ENCODE results near the gene DDX27. TPM values are rescaled to one million over a fixed set of nuclear protein-coding genes. Genes with fewer than 3 reads are reported as not detected.

DDX27 gene
- total RNA-seq, 1 donor from 2014 or later: 23.3 TPM

DNA sequence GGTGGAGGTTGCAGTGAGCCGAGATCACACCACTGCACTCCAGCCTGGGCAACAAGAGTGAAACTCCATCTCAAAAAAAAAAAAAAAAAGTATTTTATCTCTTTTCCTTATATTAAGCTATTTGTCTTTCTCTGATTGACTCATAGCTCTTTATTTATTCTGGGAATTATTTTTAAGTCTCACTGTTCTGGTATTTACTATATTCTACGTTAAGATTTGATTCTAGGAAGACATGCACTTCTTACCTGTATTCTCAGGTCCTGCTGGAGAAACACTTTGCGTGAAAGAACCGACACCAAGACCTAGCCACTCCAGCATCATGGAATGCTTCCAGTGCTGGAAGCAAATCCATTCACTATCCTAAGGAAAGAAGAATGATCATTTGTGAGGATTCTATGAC, 41.0 kb downstream of the DDX27 start:
- no peaks in the 10 kb centered on the region for H3K27me3 Mint-ChIP-seq (ENCODE audit: low read depth)
- TF ChIP-seq, protein P1, sequence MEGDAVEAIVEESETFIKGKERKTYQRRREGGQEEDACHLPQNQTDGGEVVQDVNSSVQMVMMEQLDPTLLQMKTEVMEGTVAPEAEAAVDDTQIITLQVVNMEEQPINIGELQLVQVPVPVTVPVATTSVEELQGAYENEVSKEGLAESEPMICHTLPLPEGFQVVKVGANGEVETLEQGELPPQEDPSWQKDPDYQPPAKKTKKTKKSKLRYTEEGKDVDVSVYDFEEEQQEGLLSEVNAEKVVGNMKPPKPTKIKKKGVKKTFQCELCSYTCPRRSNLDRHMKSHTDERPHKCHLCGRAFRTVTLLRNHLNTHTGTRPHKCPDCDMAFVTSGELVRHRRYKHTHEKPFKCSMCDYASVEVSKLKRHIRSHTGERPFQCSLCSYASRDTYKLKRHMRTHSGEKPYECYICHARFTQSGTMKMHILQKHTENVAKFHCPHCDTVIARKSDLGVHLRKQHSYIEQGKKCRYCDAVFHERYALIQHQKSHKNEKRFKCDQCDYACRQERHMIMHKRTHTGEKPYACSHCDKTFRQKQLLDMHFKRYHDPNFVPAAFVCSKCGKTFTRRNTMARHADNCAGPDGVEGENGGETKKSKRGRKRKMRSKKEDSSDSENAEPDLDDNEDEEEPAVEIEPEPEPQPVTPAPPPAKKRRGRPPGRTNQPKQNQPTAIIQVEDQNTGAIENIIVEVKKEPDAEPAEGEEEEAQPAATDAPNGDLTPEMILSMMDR (IDR thresholded peaks at IDR 0.05): no peak
- H3K9me3 Mint-ChIP-seq (ENCODE audit: low read depth): no peaks in the 10 kb centered on the region
- H3K4me3 Mint-ChIP-seq (ENCODE audit: unreplicated experiment): no peak overlapping the region
- no peak overlapping the region for H3K27ac Mint-ChIP-seq (ENCODE audit: unreplicated experiment)
- H3K36me3 Mint-ChIP-seq (ENCODE audit: low read depth): peaks cover 46% of the 10 kb centered on the region
- DNase-seq (ENCODE audit: low spot score): no peak
- peaks cover 4% of the 10 kb centered on the region for H3K4me1 Mint-ChIP-seq (ENCODE audit: low read depth)

DNA sequence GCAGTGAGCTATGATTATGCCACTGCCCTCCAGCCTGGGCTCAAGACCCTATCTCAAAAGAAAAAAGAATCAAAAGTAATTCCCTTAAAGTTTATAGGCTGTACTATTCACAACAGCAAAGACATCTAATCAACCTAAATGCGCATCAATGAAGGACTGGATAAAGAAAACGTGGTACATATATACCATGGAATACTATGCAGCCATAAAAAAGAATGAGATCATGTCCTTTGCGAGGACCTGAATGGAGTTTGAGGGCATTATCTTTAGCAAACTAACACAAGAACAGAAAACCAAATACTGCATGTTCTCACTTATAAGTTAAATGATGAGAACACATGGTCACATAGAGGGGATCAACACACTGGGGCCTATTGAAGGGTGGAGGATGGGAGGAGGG, 42.0 kb downstream of the DDX27 start:
- Mint-ChIP-seq H3K27ac (ENCODE audit: unreplicated experiment) (no peak overlapping the region), H3K36me3 (ENCODE audit: low read depth) (peaks cover 40% of the 10 kb centered on the region), H3K27me3 (ENCODE audit: low read depth) (no peaks in the 10 kb centered on the region), H3K4me1 (ENCODE audit: low read depth) (peaks cover 8% of the 10 kb centered on the region), H3K4me3 (ENCODE audit: unreplicated experiment) (no peak overlapping the region), H3K9me3 (ENCODE audit: low read depth) (no peaks in the 10 kb centered on the region)
- DNase-seq (ENCODE audit: low spot score): no peak
- TF ChIP-seq, protein P1 (IDR thresholded peaks at IDR 0.05): no peak

DNA sequence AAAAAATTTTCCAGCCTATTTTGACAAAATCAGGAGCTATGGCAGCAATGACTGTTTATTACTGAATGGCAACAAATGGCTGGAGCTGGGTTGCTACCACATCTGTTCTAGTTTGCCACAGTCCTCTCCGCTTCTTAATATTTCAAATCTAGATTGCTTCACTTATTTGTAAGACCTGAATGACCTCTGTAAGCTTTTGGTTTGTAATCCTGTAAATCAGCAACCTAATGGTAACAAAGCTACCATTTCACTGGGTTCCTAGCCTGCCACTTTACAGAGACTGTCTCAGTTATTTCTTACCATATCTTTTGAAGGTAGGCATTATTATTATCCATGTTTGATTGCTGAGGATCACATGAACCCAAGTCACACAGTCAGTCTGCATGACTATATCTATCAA, 43.2 kb downstream of the DDX27 start:
- H3K9me3 Mint-ChIP-seq (ENCODE audit: low read depth): no peaks in the 10 kb centered on the region
- no peaks in the 10 kb centered on the region for H3K27me3 Mint-ChIP-seq (ENCODE audit: low read depth)
- H3K4me1 Mint-ChIP-seq (ENCODE audit: low read depth): peaks cover 19% of the 10 kb centered on the region
- H3K36me3 Mint-ChIP-seq (ENCODE audit: low read depth): peaks cover 30% of the 10 kb centered on the region
- H3K27ac Mint-ChIP-seq (ENCODE audit: unreplicated experiment): no peak overlapping the region
- H3K4me3 Mint-ChIP-seq (ENCODE audit: unreplicated experiment): no peak overlapping the region
- no peak for DNase-seq (ENCODE audit: low spot score)
- TF ChIP-seq, protein P1 (IDR thresholded peaks at IDR 0.05): no peak

DNA sequence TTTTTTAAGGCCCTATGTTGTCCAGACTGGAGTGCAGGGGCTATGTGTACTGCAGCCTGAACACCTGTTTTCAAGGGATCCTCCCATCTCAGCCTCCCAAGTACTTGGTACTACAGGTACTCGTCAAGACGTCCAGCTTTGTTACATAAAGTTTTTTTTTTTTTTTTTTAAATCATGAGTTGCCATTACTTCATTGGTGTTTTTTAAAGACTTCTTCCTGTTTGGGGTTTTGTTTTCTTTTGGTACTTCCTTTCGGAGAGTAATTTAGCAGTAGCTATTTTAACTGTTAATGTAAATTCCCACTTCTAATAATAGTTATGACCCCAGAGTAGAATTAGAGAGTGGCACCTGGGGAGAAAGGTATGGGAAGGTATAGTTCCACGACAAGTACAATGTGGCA, 48.1 kb downstream of the DDX27 start:
- peaks cover 54% of the 10 kb centered on the region for H3K36me3 Mint-ChIP-seq (ENCODE audit: low read depth)
- H3K27ac Mint-ChIP-seq (ENCODE audit: unreplicated experiment): peak overlapping the region; percentile 33
- H3K27me3 Mint-ChIP-seq (ENCODE audit: low read depth): no peaks in the 10 kb centered on the region
- H3K9me3 Mint-ChIP-seq (ENCODE audit: low read depth): peaks cover 9% of the 10 kb centered on the region
- TF ChIP-seq, protein P1 (IDR thresholded peaks at IDR 0.05): no peak
- H3K4me3 Mint-ChIP-seq (ENCODE audit: unreplicated experiment): no peak overlapping the region
- H3K4me1 Mint-ChIP-seq (ENCODE audit: low read depth): peaks cover 45% of the 10 kb centered on the region
- no peak for DNase-seq (ENCODE audit: low spot score)

DNA sequence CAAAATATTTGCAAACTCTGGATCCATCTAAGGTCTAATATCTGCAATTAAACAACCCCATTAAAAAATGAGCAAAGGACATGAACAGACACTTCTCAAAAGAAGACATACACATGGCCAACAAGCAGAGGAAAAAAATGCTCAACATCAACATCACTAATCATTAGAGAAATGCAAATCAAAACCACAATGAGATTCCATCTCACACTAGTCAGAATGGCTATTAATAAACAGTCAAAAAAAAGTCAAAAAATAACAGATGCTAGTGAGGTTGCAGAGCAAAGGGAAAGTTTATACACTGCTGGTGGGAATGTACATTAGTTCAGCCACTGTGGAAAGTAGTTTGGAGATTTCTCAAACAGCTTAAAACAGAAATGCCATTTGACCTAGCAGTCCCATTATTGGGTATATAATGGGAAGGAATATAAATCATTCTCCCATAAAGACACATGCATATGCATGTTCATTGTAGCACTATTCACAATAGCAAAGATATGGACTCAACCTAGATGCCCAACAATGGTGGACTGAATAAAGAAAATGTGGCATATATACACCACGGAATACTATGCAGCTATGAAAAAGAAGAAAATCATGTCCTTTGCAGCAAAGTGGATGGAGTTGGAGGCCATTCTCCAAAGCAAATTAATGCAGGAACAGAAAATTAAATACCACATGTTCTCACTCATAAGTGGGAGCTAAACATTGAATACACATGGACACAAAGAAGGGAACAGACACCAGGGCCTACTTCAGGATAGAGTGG, 49.6 kb downstream of the DDX27 start:
- peak overlapping the region; percentile 27 for H3K27ac Mint-ChIP-seq (ENCODE audit: unreplicated experiment)
- peaks cover 48% of the 10 kb centered on the region for H3K36me3 Mint-ChIP-seq (ENCODE audit: low read depth)
- TF ChIP-seq, protein P1 (IDR thresholded peaks at IDR 0.05): peak; percentile 14
- peak overlapping the region; percentile 13 for H3K4me3 Mint-ChIP-seq (ENCODE audit: unreplicated experiment)
- H3K9me3 Mint-ChIP-seq (ENCODE audit: low read depth): peaks cover 9% of the 10 kb centered on the region
- peaks cover 45% of the 10 kb centered on the region for H3K4me1 Mint-ChIP-seq (ENCODE audit: low read depth)
- DNase-seq (ENCODE audit: low spot score): no peak
- no peaks in the 10 kb centered on the region for H3K27me3 Mint-ChIP-seq (ENCODE audit: low read depth)
